H1 (cell line): ENCODE results near the gene GAS6. TPM values are rescaled to one million over a fixed set of nuclear protein-coding genes. Genes with fewer than 3 reads are reported as not detected.

Experiments
- CTCF ChIA-PET: fragments of 300-600 bp; sonication (Branson Sonifier 250); formaldehyde crosslinking; loops from one replicate; lab custom pipeline; 2021; ENCODE audit not compliant: partially characterized antibody; lab: Charles Lee
- POLR2A ChIA-PET: fragments of 300-600 bp; sonication (Branson Sonifier 250); formaldehyde crosslinking; loops from one replicate; lab custom pipeline; 2021; ENCODE audit warnings: inconsistent platforms; ENCODE audit not compliant: partially characterized antibody; lab: Charles Lee
- DNase-seq, 2 experiments: peaks; one replicate each; pipeline versions ENCODE4 v3.0.0 to v3.0.0-alpha.2; 2010 to 2022; ENCODE audit warnings: low spot score in 2 of 2, low read depth in 1 of 2, mixed read lengths in 1 of 2
- FAIRE-seq: peaks from 2 replicates; lab custom pipeline; 2011; peaks lifted over from hg19 to GRCh38; lab: Jason Lieb, UNC
- H2AFZ ChIP-seq: 2 replicates; pipeline ENCODE4 v1.8.1; 2012; ENCODE audit warnings: low read length, inconsistent platforms
- H2AK5ac ChIP-seq: 2 replicates; pipeline ENCODE4 v1.6.1; 2013; ENCODE audit warnings: low read depth, low read length
- H2BK120ac ChIP-seq: replicated peaks from 2 replicates; pipeline ENCODE3; 2013; ENCODE audit warnings: low read depth, low read length, inconsistent platforms
- H2BK12ac ChIP-seq: 2 replicates; pipeline ENCODE4 v1.6.1; 2013; ENCODE audit warnings: low read depth, low read length
- H2BK15ac ChIP-seq: 2 replicates; pipeline ENCODE4 v1.6.1; 2013; ENCODE audit warnings: low read length
- H2BK20ac ChIP-seq: 2 replicates; pipeline ENCODE4 v1.6.1; 2013; ENCODE audit warnings: low read length
- H2BK5ac ChIP-seq: 2 replicates; pipeline ENCODE4 v1.6.1; 2013; ENCODE audit warnings: low read depth, low read length
- H3K14ac ChIP-seq: 2 replicates; pipeline ENCODE4 v1.6.1; 2013; ENCODE audit warnings: inconsistent platforms; ENCODE audit not compliant: insufficient read length
- H3K18ac ChIP-seq: 2 replicates; pipeline ENCODE4 v1.6.1; 2013; ENCODE audit warnings: low read length; ENCODE audit errors: extremely low read depth
- H3K23ac ChIP-seq: 2 replicates; pipeline ENCODE4 v1.6.1; 2013; ENCODE audit warnings: inconsistent platforms; ENCODE audit not compliant: insufficient read length
- H3K23me2 ChIP-seq: 2 replicates; pipeline ENCODE4 v1.6.1; 2013; ENCODE audit warnings: low read depth, low read length
- H3K27ac ChIP-seq: 2 replicates; pipeline ENCODE4 v1.6.1; 2011; ENCODE audit warnings: low read depth, low read length, inconsistent platforms
- H3K27me3 ChIP-seq, 4 experiments: replicated peaks in 1 of 4; 1 replicate in 1 of 4; 2 replicates in 3 of 4; pipeline versions ENCODE4 v1.6.1 to v1.8.1; 2011 to 2013; ENCODE audit warnings: low read length in 3 of 4, mild to moderate bottlenecking in 3 of 4, inconsistent platforms in 2 of 4, mixed read lengths in 2 of 4, moderate library complexity in 1 of 4; ENCODE audit not compliant: control insufficient read depth in 3 of 4, insufficient read depth in 3 of 4; ENCODE audit errors: extremely low read depth in 1 of 4
- H3K36me3 ChIP-seq, 4 experiments: 2 replicates each; pipeline versions ENCODE4 v1.6.1 to v1.8.1; 2011 to 2013; ENCODE audit warnings: mild to moderate bottlenecking in 4 of 4, low read length in 3 of 4, moderate library complexity in 2 of 4, control low read depth in 1 of 4, inconsistent platforms in 1 of 4; ENCODE audit not compliant: insufficient read depth in 4 of 4, control insufficient read depth in 2 of 4
- H3K4ac ChIP-seq: replicated peaks from 2 replicates; pipeline ENCODE3; 2013; ENCODE audit warnings: low read length, low read depth, mixed read lengths, inconsistent platforms; ENCODE audit not compliant: insufficient read length
- H3K4me1 ChIP-seq, 4 experiments: replicated peaks in 1 of 4; 1 replicate in 1 of 4; 2 replicates in 3 of 4; pipeline versions ENCODE4 v1.6.1 to v1.8.1; 2011 to 2013; ENCODE audit warnings: low read length in 3 of 4, inconsistent platforms in 2 of 4, mixed read lengths in 1 of 4; ENCODE audit not compliant: insufficient read depth in 4 of 4, control insufficient read depth in 3 of 4
- H3K4me2 ChIP-seq, 2 experiments: 2 replicates each; pipeline versions ENCODE4 v1.6.1 to v1.8.1; 2011 to 2013; ENCODE audit warnings: low read depth in 2 of 2, low read length in 2 of 2, control low read depth in 1 of 2, inconsistent platforms in 1 of 2, mild to moderate bottlenecking in 1 of 2; ENCODE audit not compliant: insufficient read depth in 1 of 2
- H3K4me3 ChIP-seq, 4 experiments: fragments of 200-600, 300-600 bp in 1 of 4; sonication (generic), shearing (Covaris generic), sonication (Bioruptor Twin) in 1 of 4; 2 replicates each; pipeline versions ENCODE4 v1.5.1 to v1.8.1; 2011 to 2016; ENCODE audit warnings: low read length in 4 of 4, low read depth in 3 of 4, control low read depth in 2 of 4, inconsistent platforms in 2 of 4, mild to moderate bottlenecking in 2 of 4, mixed read lengths in 1 of 4, moderate library complexity in 1 of 4; ENCODE audit not compliant: insufficient read depth in 2 of 4; ENCODE audit errors: extremely low read depth in 1 of 4
- H3K56ac ChIP-seq: replicated peaks from 2 replicates; pipeline ENCODE3; 2013; ENCODE audit warnings: low read depth, mild to moderate bottlenecking, mixed read lengths, low read length, inconsistent platforms; ENCODE audit not compliant: insufficient read length
- H3K79me1 ChIP-seq: 2 replicates; pipeline ENCODE4 v1.6.1; 2013; ENCODE audit warnings: low read depth, low read length, control low read depth
- H3K79me2 ChIP-seq, 2 experiments: 2 replicates each; pipeline versions ENCODE4 v1.6.1 to v1.8.1; 2012 to 2013; ENCODE audit warnings: low read length in 2 of 2, mild to moderate bottlenecking in 2 of 2, inconsistent platforms in 1 of 2; ENCODE audit not compliant: insufficient read depth in 2 of 2, control insufficient read depth in 1 of 2
- H3K9ac ChIP-seq, 4 experiments: replicated peaks in 1 of 4; 1 replicate in 1 of 4; 2 replicates in 3 of 4; pipeline versions ENCODE4 v1.6.1 to v1.8.1; 2011 to 2013; ENCODE audit warnings: low read depth in 3 of 4, low read length in 3 of 4, control low read depth in 2 of 4, mild to moderate bottlenecking in 2 of 4, moderate library complexity in 2 of 4, inconsistent platforms in 1 of 4; ENCODE audit errors: extremely low read depth in 1 of 4
- H3K9me3 ChIP-seq, 2 experiments: 2 replicates each; pipeline versions ENCODE4 v1.6.1 to v1.8.1; 2012 to 2013; ENCODE audit warnings: mild to moderate bottlenecking in 2 of 2, moderate library complexity in 2 of 2, control low read depth in 1 of 2, inconsistent platforms in 1 of 2, low read depth in 1 of 2, low read length in 1 of 2, mixed read lengths in 1 of 2; ENCODE audit not compliant: insufficient read depth in 2 of 2
- H4K20me1 ChIP-seq, 2 experiments: replicated peaks in 1 of 2; 2 replicates each; pipeline versions ENCODE3 to v1.8.1; 2011 to 2013; ENCODE audit warnings: inconsistent platforms in 2 of 2, low read length in 2 of 2, mild to moderate bottlenecking in 1 of 2; ENCODE audit not compliant: insufficient read depth in 2 of 2, control insufficient read depth in 1 of 2
- H4K5ac ChIP-seq: 2 replicates; pipeline ENCODE4 v1.6.1; 2013; ENCODE audit warnings: low read length, low read depth, mixed read lengths, inconsistent platforms; ENCODE audit not compliant: insufficient read length
- H4K8ac ChIP-seq: 2 replicates; pipeline ENCODE4 v1.8.0; 2013; ENCODE audit warnings: mild to moderate bottlenecking, moderate library complexity, low read length, inconsistent platforms; ENCODE audit not compliant: insufficient read depth; ENCODE audit errors: extremely low read depth
- H4K91ac ChIP-seq: replicated peaks from 2 replicates; pipeline ENCODE3; 2013; ENCODE audit warnings: low read length, mixed read lengths, inconsistent platforms; ENCODE audit not compliant: insufficient read length
- ASH2L ChIP-seq: fragments of 200-600, 300-600 bp; sonication (generic); IDR thresholded peaks from one replicate; pipeline ENCODE4 v1.7.1; 2017; ENCODE audit warnings: low read length
- NANOG ChIP-seq: IDR thresholded peaks from 2 replicates; pipeline ENCODE4 v1.6.1; 2011; ENCODE audit warnings: low read length, low read depth, mild to moderate bottlenecking, inconsistent platforms; ENCODE audit not compliant: insufficient read depth, poor library complexity, severe bottlenecking
- POLR2A ChIP-seq, 2 experiments: IDR thresholded peaks; 1 replicate in 1 of 2; 2 replicates in 1 of 2; pipeline ENCODE4 v1.6.1; 2011; ENCODE audit warnings: low read depth in 2 of 2, low read length in 2 of 2, mild to moderate bottlenecking in 2 of 2; ENCODE audit errors: control extremely low read depth in 1 of 2
- POLR2AphosphoS5 ChIP-seq: IDR thresholded peaks from 2 replicates; pipeline ENCODE4 v1.6.1; 2011; ENCODE audit warnings: low read depth, low read length
- RAD21 ChIP-seq, 2 experiments: IDR thresholded peaks in 1 of 2; conservative IDR thresholded peaks in 1 of 2; 2 replicates each; pipeline ENCODE4 v1.6.1; 2011; ENCODE audit warnings: low read depth in 2 of 2, low read length in 2 of 2, improper control_type of control experiment in 1 of 2, inconsistent platforms in 1 of 2, mild to moderate bottlenecking in 1 of 2, moderate library complexity in 1 of 2
- SIN3A ChIP-seq, 2 experiments: IDR thresholded peaks in 1 of 2; conservative IDR thresholded peaks in 1 of 2; 2 replicates each; pipeline ENCODE4 v1.6.1; 2011 to 2012; ENCODE audit warnings: low read length in 2 of 2, improper control_type of control experiment in 1 of 2, low read depth in 1 of 2, mild to moderate bottlenecking in 1 of 2
- SIX5 ChIP-seq: IDR thresholded peaks from 2 replicates; pipeline ENCODE4 v1.6.1; 2011; ENCODE audit warnings: mild to moderate bottlenecking, low read depth, low read length
- TAF7 ChIP-seq: optimal IDR thresholded peaks from 2 replicates; pipeline ENCODE3; 2011; ENCODE audit warnings: low read depth, mild to moderate bottlenecking, inconsistent platforms, low read length, moderate library complexity, borderline replicate concordance
- TEAD4 ChIP-seq: IDR thresholded peaks from 2 replicates; pipeline ENCODE4 v1.6.1; 2012; ENCODE audit warnings: low read depth, low read length, inconsistent platforms, mixed read lengths
- WGBS, 2 experiments: shearing (Covaris generic) in 1 of 2; methylation state at CpG; one replicate each; pipeline versions ENCODE4 v1.1.6 to v1.1.7; 2013 to 2015; ENCODE audit warnings: low lambda C conversion rate in 2 of 2, mixed read lengths in 2 of 2, inconsistent platforms in 1 of 2, low coverage in 1 of 2, missing lambda C conversion rate in 1 of 2; ENCODE audit not compliant: insufficient replicate concordance in 2 of 2, insufficient coverage in 1 of 2, insufficient read length in 1 of 2; ENCODE audit errors: extremely low coverage in 1 of 2, missing lambda C conversion rate in 1 of 2; 5-methylcytosine and 5-hydroxymethylcytosine counted together
- polyA plus RNA-seq, 7 experiments: library from polyadenylated mRNA; depleted of rRNA in 3 of 7; stranded (reverse) in 5 of 7; unstranded in 2 of 7; fragments of >200 nt in 5 of 7; fragments of 200-250 nt in 2 of 7; gene quantifications; 1 replicate in 5 of 7; 2 replicates in 1 of 7; 4 replicates in 1 of 7; pipeline versions ENCODE4 v1.2.1 to v1.2.3, GENCODE V29; 2011 to 2013; ENCODE audit warnings: missing spikeins in 2 of 7, mixed read lengths in 2 of 7
- total RNA-seq: library from RNA; stranded (reverse); fragmentation: NEBNext Ultra II Directional; extraction: Animal tissue kit (Norgen Biotek cat#: 25700); gene quantifications from 2 replicates; pipeline ENCODE4 v1.2.1, GENCODE V29; 2021
- TF ChIP-seq, protein P1 (sequence below): IDR thresholded peaks from 2 replicates; pipeline ENCODE4 v1.6.1; 2012; ENCODE audit warnings: inconsistent platforms

Gene GAS6
- total and polyA plus RNA-seq, 2 of the 8 experiments (the other 6 are each of a cell fraction or from before 2014, with no cell fraction given), result 18.6 to 31.0 TPM

DNA sequence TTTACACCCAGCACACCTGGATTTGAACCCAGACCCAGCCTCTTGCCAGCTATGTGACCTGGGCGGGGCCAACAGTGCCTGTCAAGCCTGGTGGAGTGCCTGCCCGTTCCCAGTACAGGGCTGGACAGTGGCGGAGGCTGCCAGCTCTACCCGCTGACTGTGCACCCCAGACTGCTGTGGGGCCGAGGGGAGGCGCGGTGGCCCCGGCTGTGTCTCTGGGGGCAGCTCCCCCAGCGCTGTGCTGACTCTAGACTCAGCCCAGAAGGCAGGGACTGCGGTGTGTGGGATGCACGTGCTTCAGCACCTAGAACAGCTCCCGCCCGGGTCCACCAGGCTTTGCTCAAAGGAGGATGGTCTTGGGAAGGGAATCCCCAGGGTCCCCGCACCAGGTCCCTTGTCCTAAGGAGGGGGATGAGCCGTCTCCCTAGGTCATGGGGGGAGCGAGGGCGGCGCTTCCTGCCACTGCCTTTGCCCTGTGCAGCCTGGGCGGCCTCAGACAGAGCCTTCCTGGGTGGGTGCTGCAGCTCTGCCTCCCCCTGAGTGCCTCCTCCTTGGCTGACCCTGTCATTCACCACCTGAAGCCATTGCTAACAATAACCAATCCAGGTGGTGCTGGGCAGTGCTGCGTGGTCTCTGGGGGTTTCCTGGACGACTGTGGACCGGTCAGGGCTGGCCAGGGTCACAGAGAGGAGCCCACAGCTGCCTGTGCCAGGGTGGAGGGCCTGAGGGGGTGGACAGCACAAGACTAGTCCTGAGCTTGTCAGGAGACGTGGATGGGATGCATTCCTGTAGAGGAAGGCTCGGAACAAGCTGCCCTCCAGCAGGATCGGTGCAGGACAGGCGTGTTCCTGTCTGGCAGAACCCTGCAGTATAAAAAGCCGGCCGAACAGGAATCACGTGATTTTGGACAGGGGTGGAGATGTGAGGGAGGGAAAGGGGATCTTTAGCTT, 86.3 kb downstream of the GAS6 start:
- no peak for FAIRE-seq
- POLR2A ChIA-PET, result interaction anchor here (1.0 to 1.3 kb wide), 3 partner anchors 25 to 449 kb away, joined by 3 read pairs; no protein-coding TSS in a partner anchor
- no peak for TF ChIP-seq TAF7
- no peak for TF ChIP-seq ASH2L
- no peak for TF ChIP-seq NANOG
- TF ChIP-seq SIX5, result no peak
- no peak for TF ChIP-seq POLR2AphosphoS5
- TF ChIP-seq SIN3A (conservative IDR thresholded peaks at IDR 0.05 in 1 of 2, IDR thresholded peaks at IDR 0.05 in 1 of 2; ENCODE audit: low read depth in 1 of 2, low read length in 2 of 2), result peak; percentile 95 to 99
- no peak for TF ChIP-seq RAD21 (IDR thresholded peaks at IDR 0.05 in 1 of 2, conservative IDR thresholded peaks at IDR 0.05 in 1 of 2; ENCODE audit: low read depth in 2 of 2, low read length in 2 of 2)
- 0 out of 2 replicates have a peak, but pooled peaks have one; percentile 14 for TF ChIP-seq TEAD4
- TF ChIP-seq, protein P1, sequence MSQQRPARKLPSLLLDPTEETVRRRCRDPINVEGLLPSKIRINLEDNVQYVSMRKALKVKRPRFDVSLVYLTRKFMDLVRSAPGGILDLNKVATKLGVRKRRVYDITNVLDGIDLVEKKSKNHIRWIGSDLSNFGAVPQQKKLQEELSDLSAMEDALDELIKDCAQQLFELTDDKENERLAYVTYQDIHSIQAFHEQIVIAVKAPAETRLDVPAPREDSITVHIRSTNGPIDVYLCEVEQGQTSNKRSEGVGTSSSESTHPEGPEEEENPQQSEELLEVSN, result peak; percentile 82
- TF ChIP-seq POLR2A (IDR thresholded peaks at IDR 0.05; ENCODE audit: control extremely low read depth in 1 of 2, low read depth in 2 of 2, low read length in 2 of 2), result no peak

More for the DNA sequence above, 86.3 kb downstream of the GAS6 start:
- H2AK5ac ChIP-seq, result no peak overlapping the region
- H3K36me3 ChIP-seq, result no peaks in the 10 kb centered on the region; a peak in 1 of 8 replicates
- no peaks in the 10 kb centered on the region; a peak in 1 of 7 replicates for H3K4me1 ChIP-seq
- H3K79me2 ChIP-seq, result peaks cover 0 to 5% of the 10 kb centered on the region in 2 experiments; a peak in 1 of 4 replicates
- no peak overlapping the region for H4K8ac ChIP-seq
- no peaks in the 10 kb centered on the region for H3K9me3 ChIP-seq
- H4K20me1 ChIP-seq, result peaks cover 0 to 10% of the 10 kb centered on the region in 2 experiments
- H3K9ac ChIP-seq, result no peak overlapping the region; a peak in 1 of 7 replicates
- H3K27me3 ChIP-seq, result peaks cover 0 to 5% (median 0%) of the 10 kb centered on the region in 4 experiments; a peak in 1 of 7 replicates
- H3K14ac ChIP-seq, result no peak overlapping the region
- WGBS, 2 experiments, result 56% methylated on average over 27 of the region's 29 CpGs; no CpG with 5 or more reads in 1 of the 2 experiments
- H3K18ac ChIP-seq, result no peak overlapping the region
- peak in 1 of 2 experiments; percentile 84 for DNase-seq
- H4K5ac ChIP-seq, result no peak overlapping the region
- no peak overlapping the region for H2BK120ac ChIP-seq
- H2BK12ac ChIP-seq, result no peak overlapping the region
- no peak overlapping the region for H2AFZ ChIP-seq
- H2BK15ac ChIP-seq, result no peak overlapping the region
- CTCF ChIA-PET, result interaction anchor here (0.9 to 2.3 kb wide), 5 partner anchors 10 to 112 kb away, joined by 3 to 7 read pairs (median 4); no protein-coding TSS in a partner anchor
- peaks cover 9% of the 10 kb centered on the region; the same call in 1 of the 2 replicates for H3K23me2 ChIP-seq
- H4K91ac ChIP-seq, result no peak overlapping the region
- H3K79me1 ChIP-seq, result peaks cover 6% of the 10 kb centered on the region
- no peak overlapping the region for H3K23ac ChIP-seq
- no peak overlapping the region for H3K4me3 ChIP-seq
- H3K4ac ChIP-seq, result no peak overlapping the region
- H3K27ac ChIP-seq, result no peak overlapping the region
- no peak overlapping the region for H3K56ac ChIP-seq
- H3K4me2 ChIP-seq, result no peak overlapping the region
- H2BK5ac ChIP-seq, result no peak overlapping the region
- H2BK20ac ChIP-seq, result no peak overlapping the region
